GM12873 (cell line): Measurements from ENCODE around the gene SLC2A1.

Experiments
- CTCF ChIP-seq: IDR thresholded peaks from 2 replicates; pipeline ENCODE4 v1.5.1; 2012; ENCODE audit warnings: low read depth, mild to moderate bottlenecking, moderate library complexity, low read length, control low read depth; ENCODE audit not compliant: insufficient read depth; ENCODE audit errors: missing control alignments

The SLC2A1 gene

DNA sequence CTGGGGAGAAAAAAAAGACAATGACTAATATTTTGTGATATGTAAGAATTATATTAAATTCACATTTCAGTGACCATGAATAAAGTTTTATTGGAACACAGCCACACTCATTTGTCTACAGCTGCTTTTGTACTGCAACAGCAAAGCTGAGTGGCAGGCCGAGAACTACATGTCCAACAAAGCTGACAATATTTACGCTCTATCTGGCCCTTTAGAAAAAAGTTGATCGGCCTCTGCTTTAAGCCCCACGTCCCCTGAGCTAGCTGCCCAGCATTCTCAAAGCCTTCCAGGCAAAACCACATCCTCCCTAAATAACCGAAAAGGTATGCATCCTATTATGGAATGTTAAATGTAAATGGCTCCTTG lies 8.6 kb downstream of the SLC2A1 start:
- TF ChIP-seq CTCF, result no peak

- no peak for TF ChIP-seq CTCF
Measured at GRCh38 chr1:42949312-42950115, 9.2 kb downstream of the SLC2A1 start.

GRCh38 chr1:42947965-42948732 lies 10.5 kb downstream of the SLC2A1 start:
- TF ChIP-seq CTCF, result no peak

GRCh38 chr1:42947117-42947516 lies 11.6 kb downstream of the SLC2A1 start:
- no peak for TF ChIP-seq CTCF

DNA sequence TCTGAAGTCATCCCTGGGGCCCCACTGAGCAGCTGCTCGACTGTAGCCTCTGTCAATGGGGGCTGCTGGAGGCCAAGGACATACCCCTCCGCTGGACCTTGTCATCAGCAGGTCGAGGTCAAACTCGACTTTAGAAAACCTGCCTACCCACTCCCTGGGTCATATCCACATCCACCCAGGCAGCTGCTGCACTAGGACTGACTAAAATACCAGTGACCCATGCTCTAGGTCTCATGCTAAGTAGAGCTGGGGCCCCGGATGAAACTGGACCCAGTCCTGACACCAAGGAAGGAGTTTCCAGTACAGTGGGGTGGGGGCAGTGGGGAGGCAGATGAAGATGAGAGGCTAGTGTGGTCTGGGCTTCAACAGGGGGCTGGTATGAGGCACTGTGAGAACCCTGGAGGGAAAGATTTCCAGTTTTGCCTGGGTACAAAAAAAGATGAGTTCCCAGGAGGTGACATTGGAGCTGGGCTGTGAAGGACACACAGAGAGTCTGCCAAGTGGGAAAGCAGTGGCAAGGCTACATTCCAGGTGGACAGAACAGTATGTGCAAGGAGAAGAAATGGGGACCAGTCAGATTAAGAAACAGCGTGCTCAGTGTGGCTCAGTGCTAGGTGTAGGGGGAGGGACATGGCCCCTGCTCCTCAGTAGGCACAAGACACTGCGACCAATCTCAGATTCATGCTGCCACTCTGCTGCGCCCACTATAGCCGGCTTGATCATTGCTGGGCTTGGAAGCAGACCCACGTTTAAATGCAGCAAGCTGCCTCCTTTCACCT lies 12.4 kb downstream of the SLC2A1 start:
- no peak for TF ChIP-seq CTCF

GRCh38 chr1:42945164-42945563 lies 13.5 kb downstream of the SLC2A1 start:
- no peak for TF ChIP-seq CTCF
